DMS79 treated with DMSO at 0.1 percent for 48 hours (cell line): Measurements from ENCODE around the gene JARID2.

Experiments used
- DNase-seq: peaks from one replicate; lab custom pipeline; 2025; lab: John Stamatoyannopoulos, UW

The JARID2 gene

GRCh38 chr6:15470746-15471145, 224.9 kb downstream of the JARID2 start:
- no peak for DNase-seq

GRCh38 chr6:15472621-15473020, 226.8 kb downstream of the JARID2 start:
- no peak for DNase-seq

GRCh38 chr6:15473174-15473573, 227.3 kb downstream of the JARID2 start:
- no peak for DNase-seq

GRCh38 chr6:15473741-15474161, 227.9 kb downstream of the JARID2 start:
- DNase-seq = no peak

- no peak for DNase-seq
Observed at GRCh38 chr6:15474196-15474595, 228.3 kb downstream of the JARID2 start.

- DNase-seq = peak; percentile 56
Observed at GRCh38 chr6:15475261-15475660, 229.4 kb downstream of the JARID2 start.

- no peak for DNase-seq
Observed at GRCh38 chr6:15475872-15476271, 230.0 kb downstream of the JARID2 start.

- DNase-seq = peak; percentile 80
Observed at GRCh38 chr6:15476631-15477380, 230.9 kb downstream of the JARID2 start.

- no peak for DNase-seq
Observed at GRCh38 chr6:15477746-15478145, 231.9 kb downstream of the JARID2 start.

GRCh38 chr6:15479761-15480160, 233.9 kb downstream of the JARID2 start:
- peak; percentile 85 for DNase-seq

- DNase-seq = no peak
Observed at GRCh38 chr6:15480525-15480924, 234.7 kb downstream of the JARID2 start.

- DNase-seq = peak; percentile 25
Observed at GRCh38 chr6:15481390-15482291, 235.8 kb downstream of the JARID2 start.

GRCh38 chr6:15483060-15483459, 237.2 kb downstream of the JARID2 start:
- no peak for DNase-seq

- no peak for DNase-seq
Observed at GRCh38 chr6:15484140-15484539, 238.3 kb downstream of the JARID2 start.

GRCh38 chr6:15484821-15485220, 239.0 kb downstream of the JARID2 start:
- DNase-seq = no peak

GRCh38 chr6:15485936-15486335, 240.1 kb downstream of the JARID2 start:
- no peak for DNase-seq

- DNase-seq = no peak
Observed at GRCh38 chr6:15487262-15487661, 241.4 kb downstream of the JARID2 start.

- no peak for DNase-seq
Observed at GRCh38 chr6:15489261-15489962, 243.5 kb downstream of the JARID2 start.

GRCh38 chr6:15490242-15491100, 244.6 kb downstream of the JARID2 start:
- DNase-seq = no peak

GRCh38 chr6:15491255-15491985, 245.6 kb downstream of the JARID2 start:
- peak; percentile 68 for DNase-seq

- peak; percentile 62 for DNase-seq
Observed at GRCh38 chr6:15491986-15492269, 246.1 kb downstream of the JARID2 start.
